KMS-11 (cell line): ENCODE measurements around the gene RSU1.

ENCODE experiments used
- H2AFZ ChIP-seq: fragments of 200-600 bp; sonication (generic); 2 replicates; pipeline ENCODE4 v1.6.1; 2016; ENCODE audit warnings: antibody characterized with exemption, mixed run types, low read depth
- H3K27ac ChIP-seq: fragments of 200-600 bp; sonication (generic); 2 replicates; pipeline ENCODE4 v1.6.1; 2016; ENCODE audit warnings: mild to moderate bottlenecking, mixed run types
- H3K27me3 ChIP-seq: fragments of 200-600 bp; sonication (generic); 2 replicates; pipeline ENCODE4 v1.6.1; 2017; ENCODE audit warnings: mild to moderate bottlenecking, low read depth, mixed run types, moderate library complexity; ENCODE audit not compliant: insufficient read depth
- H3K36me3 ChIP-seq: fragments of 200-600 bp; sonication (generic); 2 replicates; pipeline ENCODE4 v1.6.1; 2017; ENCODE audit warnings: mild to moderate bottlenecking, mixed run types; ENCODE audit not compliant: insufficient read depth
- H3K4me1 ChIP-seq: fragments of 200-600 bp; sonication (generic); 2 replicates; pipeline ENCODE4 v1.6.1; 2016; ENCODE audit warnings: mild to moderate bottlenecking, low read depth, mixed run types; ENCODE audit not compliant: poor library complexity, severe bottlenecking
- H3K4me2 ChIP-seq: fragments of 200-600 bp; sonication (generic); 2 replicates; pipeline ENCODE4 v1.7.0; 2016; ENCODE audit warnings: mild to moderate bottlenecking, mixed run types
- H3K4me3 ChIP-seq: fragments of 200-600 bp; sonication (generic); IDR thresholded peaks from 2 replicates; pipeline ENCODE4 v1.6.1; 2017; ENCODE audit warnings: low read depth, low read length, mixed read lengths; ENCODE audit not compliant: insufficient read depth
- H3K79me2 ChIP-seq: fragments of 200-600 bp; sonication (generic); 2 replicates; pipeline ENCODE4 v1.6.1; 2016; ENCODE audit warnings: low read depth, mixed run types; ENCODE audit not compliant: insufficient read depth
- H3K9ac ChIP-seq: fragments of 200-600 bp; sonication (generic); 2 replicates; pipeline ENCODE4 v1.6.1; 2016; ENCODE audit warnings: mild to moderate bottlenecking, mixed run types
- H4K20me1 ChIP-seq: fragments of 200-600 bp; sonication (generic); 2 replicates; pipeline ENCODE4 v1.6.1; 2016; ENCODE audit warnings: mild to moderate bottlenecking, mixed run types; ENCODE audit not compliant: insufficient read depth
- TF ChIP-seq, protein P1 (sequence below): fragments of 200-600 bp; sonication (generic); conservative IDR thresholded peaks from 2 replicates; pipeline ENCODE4 v1.6.1; 2017; ENCODE audit warnings: low read depth, mild to moderate bottlenecking, antibody characterized with exemption, low read length, moderate library complexity, mixed read lengths

The RSU1 gene

DNA sequence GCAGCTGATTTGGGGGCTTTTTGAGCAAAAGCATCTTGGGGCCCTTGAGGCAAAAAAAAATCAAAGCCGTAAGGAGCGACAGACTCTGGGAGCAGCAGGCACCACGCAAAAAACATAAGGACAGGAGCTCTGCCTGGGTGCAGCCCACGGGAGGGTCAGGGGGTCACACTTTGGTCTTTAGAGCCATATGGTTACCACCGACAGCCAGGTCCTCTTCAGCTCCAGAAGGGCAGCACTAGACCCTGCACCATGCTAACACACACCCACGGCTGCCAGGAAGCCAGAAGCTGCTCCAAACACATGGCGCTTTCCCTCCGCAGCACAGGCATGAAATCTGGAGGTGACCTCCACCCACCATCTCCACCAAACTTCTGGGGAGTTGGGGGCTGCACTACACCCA is 47.1 kb downstream of the RSU1 start:
- Histone ChIP-seq H3K4me1 (no peaks in the 10 kb centered on the region), H3K4me2 (no peak overlapping the region), H3K9ac (no peak overlapping the region), H3K27ac (no peak overlapping the region), H3K27me3 (no peaks in the 10 kb centered on the region), H2AFZ (no peak overlapping the region), H3K36me3 (no peaks in the 10 kb centered on the region), H3K4me3 (no peak overlapping the region), H4K20me1 (no peaks in the 10 kb centered on the region; the same call in 1 of the 2 replicates), H3K79me2 (no peaks in the 10 kb centered on the region)
- TF ChIP-seq, protein P1, sequence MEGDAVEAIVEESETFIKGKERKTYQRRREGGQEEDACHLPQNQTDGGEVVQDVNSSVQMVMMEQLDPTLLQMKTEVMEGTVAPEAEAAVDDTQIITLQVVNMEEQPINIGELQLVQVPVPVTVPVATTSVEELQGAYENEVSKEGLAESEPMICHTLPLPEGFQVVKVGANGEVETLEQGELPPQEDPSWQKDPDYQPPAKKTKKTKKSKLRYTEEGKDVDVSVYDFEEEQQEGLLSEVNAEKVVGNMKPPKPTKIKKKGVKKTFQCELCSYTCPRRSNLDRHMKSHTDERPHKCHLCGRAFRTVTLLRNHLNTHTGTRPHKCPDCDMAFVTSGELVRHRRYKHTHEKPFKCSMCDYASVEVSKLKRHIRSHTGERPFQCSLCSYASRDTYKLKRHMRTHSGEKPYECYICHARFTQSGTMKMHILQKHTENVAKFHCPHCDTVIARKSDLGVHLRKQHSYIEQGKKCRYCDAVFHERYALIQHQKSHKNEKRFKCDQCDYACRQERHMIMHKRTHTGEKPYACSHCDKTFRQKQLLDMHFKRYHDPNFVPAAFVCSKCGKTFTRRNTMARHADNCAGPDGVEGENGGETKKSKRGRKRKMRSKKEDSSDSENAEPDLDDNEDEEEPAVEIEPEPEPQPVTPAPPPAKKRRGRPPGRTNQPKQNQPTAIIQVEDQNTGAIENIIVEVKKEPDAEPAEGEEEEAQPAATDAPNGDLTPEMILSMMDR, result no peak

DNA sequence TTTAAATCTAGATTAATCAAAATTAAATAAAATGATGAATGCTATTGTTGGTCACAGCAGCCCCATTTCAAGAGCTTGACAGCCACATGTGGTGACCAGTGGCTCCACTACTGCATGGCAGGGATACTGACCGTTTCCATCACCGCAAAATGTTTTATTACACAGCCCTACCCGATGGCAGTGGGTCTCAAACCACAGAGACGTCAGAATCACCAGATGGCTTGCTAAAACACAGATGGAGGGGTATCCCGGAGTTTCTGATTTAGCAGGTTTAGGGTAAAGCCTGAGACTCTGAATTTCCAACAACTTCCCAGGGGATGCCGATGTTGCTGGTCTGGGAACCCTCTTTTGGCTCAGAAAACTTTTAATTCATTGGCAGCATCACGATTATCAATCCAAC is 47.9 kb downstream of the RSU1 start:
- Histone ChIP-seq H3K4me1 (no peaks in the 10 kb centered on the region), H3K79me2 (no peaks in the 10 kb centered on the region), H3K9ac (no peak overlapping the region), H3K36me3 (no peaks in the 10 kb centered on the region), H3K27ac (no peak overlapping the region), H4K20me1 (no peaks in the 10 kb centered on the region; the same call in 1 of the 2 replicates), H3K4me3 (no peak overlapping the region), H2AFZ (no peak overlapping the region), H3K27me3 (no peaks in the 10 kb centered on the region), H3K4me2 (no peak overlapping the region)
- TF ChIP-seq, protein P1, result no peak

DNA sequence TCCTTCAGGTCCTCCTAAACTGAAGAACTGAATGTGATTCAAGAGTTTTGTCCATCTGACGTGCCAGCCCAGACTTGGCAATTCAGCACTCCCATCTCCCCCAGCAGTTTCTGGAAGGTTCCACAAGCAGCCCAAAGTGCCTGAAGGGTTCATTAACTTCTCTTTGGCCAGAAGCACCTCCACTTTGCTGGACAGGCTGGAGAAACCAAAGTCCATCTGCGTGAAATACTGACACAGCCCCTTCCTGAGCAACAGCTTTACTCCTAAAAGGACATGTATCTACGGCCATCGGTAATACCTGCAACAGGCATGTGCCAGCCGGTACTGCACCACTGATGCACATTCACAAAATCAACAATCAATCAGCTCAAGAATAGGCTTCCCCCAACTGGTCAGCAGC is 48.5 kb downstream of the RSU1 start:
- no peak overlapping the region for H3K27ac ChIP-seq
- no peaks in the 10 kb centered on the region for H4K20me1 ChIP-seq
- no peak overlapping the region for H3K9ac ChIP-seq
- H3K4me2 ChIP-seq, result no peak overlapping the region
- TF ChIP-seq, protein P1, result no peak
- H3K27me3 ChIP-seq, result no peaks in the 10 kb centered on the region
- H3K79me2 ChIP-seq, result no peaks in the 10 kb centered on the region
- no peaks in the 10 kb centered on the region for H3K36me3 ChIP-seq
- H3K4me1 ChIP-seq, result no peaks in the 10 kb centered on the region
- H3K4me3 ChIP-seq, result no peak overlapping the region
- H2AFZ ChIP-seq, result no peak overlapping the region

DNA sequence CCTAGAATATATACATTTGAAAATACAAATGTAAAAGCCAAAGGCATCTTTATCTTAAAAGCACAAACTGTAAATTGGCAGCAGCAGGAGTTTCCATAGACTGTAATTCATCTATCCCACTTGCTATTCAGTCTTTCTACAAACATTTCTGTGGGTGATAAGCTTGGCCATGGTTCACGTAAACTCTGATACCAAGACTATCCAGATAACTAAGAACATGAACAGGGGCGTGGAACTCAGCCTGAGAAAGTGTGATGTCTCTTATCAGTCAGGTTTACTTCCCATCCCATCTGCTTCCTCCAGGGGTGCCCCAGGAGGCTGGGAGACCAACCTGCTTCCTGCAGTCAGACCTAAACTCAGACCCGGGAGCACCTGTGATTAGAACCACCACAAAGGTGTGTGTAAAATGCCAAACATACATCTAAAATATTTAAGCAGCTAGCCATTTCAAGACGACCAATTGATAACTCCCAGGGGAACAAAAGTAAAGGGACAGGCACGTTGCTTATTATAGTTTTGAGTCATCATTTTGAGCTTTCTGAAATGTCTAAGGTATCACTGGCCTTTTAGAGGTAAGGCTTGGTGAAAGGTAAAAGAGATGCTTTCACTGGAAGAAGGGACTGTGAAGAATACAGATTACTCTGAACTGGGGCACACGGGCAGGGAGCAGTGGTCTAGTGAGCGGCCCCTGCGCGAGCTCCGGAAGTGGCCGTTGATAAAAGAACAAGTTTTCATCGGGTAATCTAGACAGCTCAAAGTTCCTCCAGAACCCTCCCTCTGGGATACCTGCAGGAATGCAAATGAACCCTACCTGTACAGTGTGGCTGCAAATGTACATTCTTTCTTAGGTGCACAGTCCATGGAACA is 51.5 kb downstream of the RSU1 start:
- no peaks in the 10 kb centered on the region for H3K4me1 ChIP-seq
- no peaks in the 10 kb centered on the region for H4K20me1 ChIP-seq
- H3K36me3 ChIP-seq, result no peaks in the 10 kb centered on the region
- no peak overlapping the region for H3K27ac ChIP-seq
- TF ChIP-seq, protein P1, result no peak
- no peak overlapping the region for H3K9ac ChIP-seq
- no peak overlapping the region for H3K4me3 ChIP-seq
- H3K4me2 ChIP-seq, result no peak overlapping the region
- no peak overlapping the region for H2AFZ ChIP-seq
- H3K79me2 ChIP-seq, result no peaks in the 10 kb centered on the region
- no peaks in the 10 kb centered on the region for H3K27me3 ChIP-seq
